Measurements from ENCODE around the gene ARHGEF38. TPM values are rescaled to one million over a fixed set of nuclear protein-coding genes. Genes with fewer than 3 reads are reported as not detected.

ARHGEF38 gene
- polyA plus RNA-seq, 3 donors = not detected

DNA sequence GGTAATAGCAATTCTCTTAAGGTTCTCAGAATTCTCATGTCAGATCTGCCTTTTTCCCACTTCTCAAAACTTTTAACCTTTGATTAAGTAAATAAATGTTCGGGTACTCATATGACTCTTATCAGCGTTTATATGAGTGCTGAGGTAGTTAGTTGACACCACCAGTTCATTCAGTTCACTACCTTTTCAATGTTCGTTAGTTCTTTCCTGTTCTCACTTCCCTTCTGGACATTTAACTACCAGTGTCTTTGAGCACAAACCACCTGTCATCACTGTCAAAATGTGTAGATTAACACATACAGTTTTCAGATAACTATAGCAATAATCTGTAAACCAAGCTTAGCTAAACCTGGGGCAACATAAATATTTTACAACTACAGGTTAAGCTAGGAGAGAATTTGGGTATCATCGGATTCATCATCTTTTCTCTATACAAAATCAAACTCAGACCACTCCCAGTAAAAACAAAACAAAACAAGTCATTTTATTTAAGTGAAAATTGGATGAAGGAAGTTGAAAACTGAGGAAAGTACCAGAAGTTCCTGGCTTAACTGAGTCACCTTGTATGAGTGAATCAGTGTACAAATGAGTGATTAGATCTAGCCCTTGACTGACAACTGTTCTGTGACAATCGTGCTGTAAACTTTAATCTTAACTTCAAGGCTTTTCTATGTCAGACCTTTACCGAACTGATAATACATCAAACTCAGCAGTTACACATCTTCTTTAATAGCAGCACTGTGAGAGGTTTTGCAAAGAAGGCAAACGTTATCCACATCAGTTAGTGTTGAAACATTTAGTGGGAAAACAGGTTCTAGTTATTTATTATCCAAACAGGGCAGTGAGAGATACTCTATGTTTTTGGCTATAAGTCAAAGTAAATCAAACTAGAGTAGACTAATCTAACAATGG lies 41.9 kb downstream of the ARHGEF38 start:
- Mint-ChIP-seq H3K27me3 (ENCODE audit: low read depth in 3 of 3) (peaks cover 0 to 2% (median 1%) of the 10 kb centered on the region in 3 donors), H3K4me3 (no peak overlapping the region), H3K4me1 (no peaks in the 10 kb centered on the region), H3K9me3 (no peaks in the 10 kb centered on the region), H3K27ac (no peak overlapping the region), H3K36me3 (no peaks in the 10 kb centered on the region)
- Histone ChIP-seq H3K4me2 (replicated peaks; ENCODE audit: extremely low read depth, low read length, poor library complexity, severe bottlenecking) (no peak overlapping the region), H3K9me3 (replicated peaks in 1 of 2; ENCODE audit: control insufficient read depth in 1 of 2, insufficient read depth in 1 of 2, low read length in 2 of 2) (no peaks in the 10 kb centered on the region), H3K9ac (ENCODE audit: insufficient read depth, low read length, poor library complexity, severe bottlenecking) (no peak overlapping the region), H3K27ac (ENCODE audit: low read depth in 1 of 2, low read length in 2 of 2) (no peak overlapping the region), H3K27me3 (ENCODE audit: control insufficient read depth in 2 of 2, insufficient read depth in 2 of 2, low read length in 2 of 2) (no peaks in the 10 kb centered on the region), H3K4me3 (replicated peaks in 1 of 3; ENCODE audit: low read depth in 2 of 3, low read length in 3 of 3) (no peak overlapping the region), H4K20me1 (ENCODE audit: insufficient read depth, low read length) (no peaks in the 10 kb centered on the region), H2AFZ (ENCODE audit: insufficient read depth, low read depth, low read length, poor library complexity, severe bottlenecking) (no peak overlapping the region), H3K79me2 (ENCODE audit: insufficient read depth, low read length) (no peaks in the 10 kb centered on the region), H3K4me1 (ENCODE audit: control insufficient read depth in 1 of 2, insufficient read depth in 2 of 2, low read length in 2 of 2) (no peaks in the 10 kb centered on the region), H3K36me3 (replicated peaks in 1 of 2; ENCODE audit: control insufficient read depth in 1 of 2, insufficient read depth in 2 of 2, low read length in 2 of 2) (no peaks in the 10 kb centered on the region)
- TF ChIP-seq, protein P1, sequence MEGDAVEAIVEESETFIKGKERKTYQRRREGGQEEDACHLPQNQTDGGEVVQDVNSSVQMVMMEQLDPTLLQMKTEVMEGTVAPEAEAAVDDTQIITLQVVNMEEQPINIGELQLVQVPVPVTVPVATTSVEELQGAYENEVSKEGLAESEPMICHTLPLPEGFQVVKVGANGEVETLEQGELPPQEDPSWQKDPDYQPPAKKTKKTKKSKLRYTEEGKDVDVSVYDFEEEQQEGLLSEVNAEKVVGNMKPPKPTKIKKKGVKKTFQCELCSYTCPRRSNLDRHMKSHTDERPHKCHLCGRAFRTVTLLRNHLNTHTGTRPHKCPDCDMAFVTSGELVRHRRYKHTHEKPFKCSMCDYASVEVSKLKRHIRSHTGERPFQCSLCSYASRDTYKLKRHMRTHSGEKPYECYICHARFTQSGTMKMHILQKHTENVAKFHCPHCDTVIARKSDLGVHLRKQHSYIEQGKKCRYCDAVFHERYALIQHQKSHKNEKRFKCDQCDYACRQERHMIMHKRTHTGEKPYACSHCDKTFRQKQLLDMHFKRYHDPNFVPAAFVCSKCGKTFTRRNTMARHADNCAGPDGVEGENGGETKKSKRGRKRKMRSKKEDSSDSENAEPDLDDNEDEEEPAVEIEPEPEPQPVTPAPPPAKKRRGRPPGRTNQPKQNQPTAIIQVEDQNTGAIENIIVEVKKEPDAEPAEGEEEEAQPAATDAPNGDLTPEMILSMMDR (IDR thresholded peaks at IDR 0.05) = no peak
- peak in 1 of 3 donors; percentile 3 for DNase-seq
- intact Hi-C loops (cut with micrococcal nuclease) = no loop called here
- no CpG with 5 or more reads among the region's 7 CpGs for WGBS (ENCODE audit: insufficient coverage)

DNA sequence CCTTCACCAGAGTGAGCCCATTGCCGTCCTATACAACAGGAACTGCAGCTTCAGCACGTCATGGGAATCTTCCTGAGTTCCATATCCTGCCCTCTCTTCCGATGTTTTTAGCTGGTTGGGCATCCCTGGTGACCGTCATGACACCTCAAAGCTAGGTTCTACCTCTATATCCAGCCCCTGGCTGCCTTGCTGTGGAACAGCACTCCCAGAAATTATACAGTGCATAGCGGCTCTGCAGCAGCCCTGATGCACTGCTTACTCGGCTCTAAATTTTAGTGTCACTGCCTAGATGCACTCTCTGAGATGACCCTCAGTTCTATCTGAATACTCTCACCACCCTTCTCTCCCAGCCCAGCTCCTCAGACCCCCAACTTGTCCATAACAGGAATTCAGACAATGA lies 44.3 kb downstream of the ARHGEF38 start:
- H3K36me3 Mint-ChIP-seq = no peaks in the 10 kb centered on the region

More for the DNA sequence above, 44.3 kb downstream of the ARHGEF38 start:
- no peaks in the 10 kb centered on the region for H4K20me1 ChIP-seq (ENCODE audit: insufficient read depth, low read length)
- no peak overlapping the region for H3K4me3 Mint-ChIP-seq
- no peaks in the 10 kb centered on the region for H3K36me3 ChIP-seq (replicated peaks in 1 of 2; ENCODE audit: control insufficient read depth in 1 of 2, insufficient read depth in 2 of 2, low read length in 2 of 2)
- WGBS (ENCODE audit: insufficient coverage) = 98% methylated on average over 6 of the region's 6 CpGs
- H3K27ac Mint-ChIP-seq = no peak overlapping the region
- H3K79me2 ChIP-seq (ENCODE audit: insufficient read depth, low read length) = no peaks in the 10 kb centered on the region
- TF ChIP-seq, protein P1 (IDR thresholded peaks at IDR 0.05) = no peak
- H3K27me3 ChIP-seq (ENCODE audit: control insufficient read depth in 2 of 2, insufficient read depth in 2 of 2, low read length in 2 of 2) = no peaks in the 10 kb centered on the region
- H3K4me2 ChIP-seq (replicated peaks; ENCODE audit: extremely low read depth, low read length, poor library complexity, severe bottlenecking) = no peak overlapping the region
- no peak overlapping the region for H2AFZ ChIP-seq (ENCODE audit: insufficient read depth, low read depth, low read length, poor library complexity, severe bottlenecking)
- no peak overlapping the region for H3K4me3 ChIP-seq (replicated peaks in 1 of 3; ENCODE audit: low read depth in 2 of 3, low read length in 3 of 3)
- peaks cover 0 to 1% (median 0%) of the 10 kb centered on the region in 3 donors for H3K27me3 Mint-ChIP-seq (ENCODE audit: low read depth in 3 of 3)
- no peak overlapping the region for H3K9ac ChIP-seq (ENCODE audit: insufficient read depth, low read length, poor library complexity, severe bottlenecking)
- H3K4me1 Mint-ChIP-seq = no peaks in the 10 kb centered on the region
- no peaks in the 10 kb centered on the region for H3K9me3 Mint-ChIP-seq
- H3K27ac ChIP-seq (ENCODE audit: low read depth in 1 of 2, low read length in 2 of 2) = no peak overlapping the region
- H3K9me3 ChIP-seq (replicated peaks in 1 of 2; ENCODE audit: control insufficient read depth in 1 of 2, insufficient read depth in 1 of 2, low read length in 2 of 2) = no peaks in the 10 kb centered on the region
- no peak for DNase-seq
- no peaks in the 10 kb centered on the region for H3K4me1 ChIP-seq (ENCODE audit: control insufficient read depth in 1 of 2, insufficient read depth in 2 of 2, low read length in 2 of 2)
- intact Hi-C loops (cut with micrococcal nuclease) = no loop called here

All from CD14-positive monocyte (primary cell).